Right lobe of liver (tissue), 6 donors: ENCODE results near the gene HDAC9. TPM values are rescaled to one million over a fixed set of nuclear protein-coding genes. Genes with fewer than 3 reads are reported as not detected.

Source experiments
- ATAC-seq, 4 donors: fragments of 200-7000 bp; cut with Tn5 transposase; one replicate each; pipeline ENCODE4 v1.9.1; 2020; ENCODE audit warnings: mild to moderate bottlenecking in 4 of 4, moderate library complexity in 4 of 4
- DNase-seq, 3 donors: peaks; one replicate each; pipeline ENCODE4 v3.0.0-alpha.2; 2020
- H3K27ac ChIP-seq, 3 donors: fragments of 200-600 bp; one replicate each; pipeline ENCODE4 v1.8.0; 2022
- H3K27me3 ChIP-seq, 2 donors: fragments of 200-600 bp; one replicate each; pipeline ENCODE4 v1.8.0; 2022
- H3K36me3 ChIP-seq, 4 donors: fragments of 200-600 bp; sonication (generic) in 1 of 4; one replicate each; pipeline versions ENCODE4 v1.5.1 to v1.8.0; 2017 to 2022; ENCODE audit warnings: control low read depth in 1 of 4
- H3K4me1 ChIP-seq, 4 donors: fragments of 200-600 bp; sonication (generic) in 1 of 4; one replicate each; pipeline versions ENCODE4 v1.5.1 to v1.8.0; 2017 to 2022; ENCODE audit warnings: control low read depth in 1 of 4
- H3K4me3 ChIP-seq, 3 donors: fragments of 200-600 bp; one replicate each; pipeline ENCODE4 v1.8.0; 2022
- H3K9me3 ChIP-seq, 4 donors: fragments of 200-600 bp; sonication (generic) in 1 of 4; one replicate each; pipeline versions ENCODE4 v1.5.1 to v1.8.0; 2017 to 2022; ENCODE audit warnings: control low read depth in 1 of 4
- POLR2A ChIP-seq: fragments of 450-650 bp; IDR thresholded peaks from one replicate; pipeline ENCODE4 v1.6.1; 2017; ENCODE audit warnings: antibody characterized with exemption, mild to moderate bottlenecking
- WGBS: methylation state at CpG from one replicate; pipeline ENCODE4 v1.1.6; 2018; ENCODE audit warnings: low coverage, low lambda C conversion rate; ENCODE audit not compliant: insufficient coverage; ENCODE audit errors: missing lambda C conversion rate; 5-methylcytosine and 5-hydroxymethylcytosine counted together
- intact Hi-C, 2 donors: fragments of 100-400 bp; cut with DNase I; formaldehyde crosslinking; loops; one replicate each; pipeline versions ENCODE4 v1.11.2 to v1.14.1; 2022
- total RNA-seq, 6 experiments: library from RNA; depleted of rRNA in 2 of 6; stranded (reverse); fragments of >200 nt in 2 of 6; fragmentation: NEBNext Ultra II Directional in 3 of 6; extraction: Animal tissue kit (Norgen Biotek cat#: 25700) in 3 of 6; gene quantifications; one replicate each; pipeline versions ENCODE4 v1.1.0 to v1.2.4, GENCODE V29; 2016 to 2023
- TF ChIP-seq, protein P1 (sequence below), 4 donors: fragments of 200-600 bp in 3 of 4; fragments of 450-650 bp in 1 of 4; IDR thresholded peaks; one replicate each; pipeline versions ENCODE4 v1.5.1 to v1.8.0; 2016 to 2022; ENCODE audit warnings: antibody characterized with exemption in 4 of 4, mild to moderate bottlenecking in 2 of 4
- donor health status: DM: no; HTN: yes; CAD: no.
- donor health status: DM: no; HTN: no; CAD: no.
- donor health status: DM: no; HTN: no; CAD: no.
- donor health status: DM: no; HTN: yes; CAD: no.
- donor health status: DM: no; HTN: yes; CAD: no.

The HDAC9 gene
- total RNA-seq, 6 experiments from 2014 or later = 1.0 to 4.1 (median 2.5) TPM

DNA sequence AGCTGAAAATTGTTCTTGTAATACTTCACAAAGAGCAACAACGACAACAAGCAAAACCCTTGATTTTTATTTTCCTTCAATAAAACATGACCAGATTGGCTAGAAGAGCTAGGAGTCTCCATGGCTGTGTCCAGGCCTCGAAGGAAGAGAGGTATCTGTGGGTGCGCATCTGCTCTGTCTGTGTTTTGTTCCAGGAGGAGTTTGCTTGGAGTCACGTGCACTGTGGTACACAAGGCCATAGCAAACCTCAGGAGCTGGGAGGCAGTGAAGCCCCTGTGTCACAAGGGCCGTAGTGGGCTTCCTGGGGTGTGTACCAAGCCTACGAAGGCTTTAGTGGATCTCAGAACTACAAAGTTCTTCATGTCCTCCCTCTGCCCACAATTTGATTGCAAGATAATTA is 350.2 kb downstream of the HDAC9 start:
- intact Hi-C loops = no loop called here

DNA sequence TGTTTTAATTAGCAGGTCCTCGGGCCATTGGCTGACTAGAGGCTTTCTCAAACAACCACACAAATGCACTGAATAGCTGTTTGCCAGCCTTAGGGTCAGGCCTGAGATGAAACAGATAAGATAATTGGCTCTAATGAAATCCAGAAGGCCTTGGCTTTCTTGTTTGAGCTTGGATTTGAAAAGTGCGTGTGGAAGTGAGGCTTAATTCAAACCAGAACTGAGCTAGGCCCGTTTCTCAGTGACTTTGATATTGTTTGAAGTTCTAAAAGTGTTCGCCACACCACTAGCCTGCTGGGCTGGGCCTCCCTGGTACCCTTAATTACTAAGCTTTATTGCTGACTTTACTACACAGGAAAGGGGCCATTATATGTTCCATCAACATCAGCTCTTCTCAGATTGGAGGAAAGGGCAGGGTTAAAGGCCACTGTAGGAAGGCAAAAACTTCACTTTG is 351.2 kb downstream of the HDAC9 start:
- Histone ChIP-seq H3K27me3 (no peaks in the 10 kb centered on the region), H3K36me3 (no peaks in the 10 kb centered on the region), H3K4me1 (no peaks in the 10 kb centered on the region), H3K27ac (no peak overlapping the region), H3K9me3 (no peaks in the 10 kb centered on the region), H3K4me3 (no peak overlapping the region)
- 32% methylated on average over 4 of the region's 4 CpGs for WGBS
- no peak for DNase-seq
- intact Hi-C loops = no loop called here
- TF ChIP-seq, protein P1, sequence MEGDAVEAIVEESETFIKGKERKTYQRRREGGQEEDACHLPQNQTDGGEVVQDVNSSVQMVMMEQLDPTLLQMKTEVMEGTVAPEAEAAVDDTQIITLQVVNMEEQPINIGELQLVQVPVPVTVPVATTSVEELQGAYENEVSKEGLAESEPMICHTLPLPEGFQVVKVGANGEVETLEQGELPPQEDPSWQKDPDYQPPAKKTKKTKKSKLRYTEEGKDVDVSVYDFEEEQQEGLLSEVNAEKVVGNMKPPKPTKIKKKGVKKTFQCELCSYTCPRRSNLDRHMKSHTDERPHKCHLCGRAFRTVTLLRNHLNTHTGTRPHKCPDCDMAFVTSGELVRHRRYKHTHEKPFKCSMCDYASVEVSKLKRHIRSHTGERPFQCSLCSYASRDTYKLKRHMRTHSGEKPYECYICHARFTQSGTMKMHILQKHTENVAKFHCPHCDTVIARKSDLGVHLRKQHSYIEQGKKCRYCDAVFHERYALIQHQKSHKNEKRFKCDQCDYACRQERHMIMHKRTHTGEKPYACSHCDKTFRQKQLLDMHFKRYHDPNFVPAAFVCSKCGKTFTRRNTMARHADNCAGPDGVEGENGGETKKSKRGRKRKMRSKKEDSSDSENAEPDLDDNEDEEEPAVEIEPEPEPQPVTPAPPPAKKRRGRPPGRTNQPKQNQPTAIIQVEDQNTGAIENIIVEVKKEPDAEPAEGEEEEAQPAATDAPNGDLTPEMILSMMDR (IDR thresholded peaks at IDR 0.05) = no peak
- TF ChIP-seq POLR2A = no peak
- ATAC-seq = no peak

More for the DNA sequence above, 350.2 kb downstream of the HDAC9 start:
- no peak overlapping the region for H3K4me3 ChIP-seq
- DNase-seq (no peak), ATAC-seq (no peak)
- H3K36me3 ChIP-seq = no peaks in the 10 kb centered on the region
- H3K27me3 ChIP-seq = no peaks in the 10 kb centered on the region
- no peak overlapping the region for H3K27ac ChIP-seq
- TF ChIP-seq POLR2A = no peak
- TF ChIP-seq, protein P1 (IDR thresholded peaks at IDR 0.05) = no peak
- H3K4me1 ChIP-seq = no peaks in the 10 kb centered on the region
- 63% methylated on average over 5 of the region's 6 CpGs for WGBS
- no peaks in the 10 kb centered on the region for H3K9me3 ChIP-seq

DNA sequence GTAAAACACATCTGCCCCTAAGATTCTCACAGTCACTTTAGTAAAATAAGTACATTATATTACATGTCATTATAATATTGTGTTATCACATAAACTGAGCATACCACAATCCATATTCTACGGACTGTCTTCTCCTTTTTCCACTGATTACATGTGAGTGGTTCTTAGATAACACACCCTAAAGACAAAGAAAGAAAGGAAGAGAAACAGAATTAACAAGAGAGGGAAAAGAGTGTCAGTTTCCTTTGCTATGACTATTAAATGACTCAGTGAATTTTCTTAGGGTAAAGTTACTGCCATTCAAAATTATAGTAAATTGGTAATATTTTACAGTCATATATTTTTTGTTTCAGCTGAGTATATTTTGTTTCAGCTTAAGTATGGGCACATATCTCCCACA is 353.6 kb downstream of the HDAC9 start:
- H3K36me3 ChIP-seq = no peaks in the 10 kb centered on the region
- H3K4me1 ChIP-seq = no peaks in the 10 kb centered on the region
- H3K27me3 ChIP-seq = no peaks in the 10 kb centered on the region
- H3K4me3 ChIP-seq = no peak overlapping the region
- ATAC-seq = no peak
- intact Hi-C loops = no loop called here
- no peaks in the 10 kb centered on the region for H3K9me3 ChIP-seq
- no peak overlapping the region for H3K27ac ChIP-seq
- 52% methylated on average over 1 of the region's 1 CpG for WGBS
- DNase-seq = no peak
- TF ChIP-seq POLR2A = no peak
- TF ChIP-seq, protein P1 (IDR thresholded peaks at IDR 0.05) = no peak

DNA sequence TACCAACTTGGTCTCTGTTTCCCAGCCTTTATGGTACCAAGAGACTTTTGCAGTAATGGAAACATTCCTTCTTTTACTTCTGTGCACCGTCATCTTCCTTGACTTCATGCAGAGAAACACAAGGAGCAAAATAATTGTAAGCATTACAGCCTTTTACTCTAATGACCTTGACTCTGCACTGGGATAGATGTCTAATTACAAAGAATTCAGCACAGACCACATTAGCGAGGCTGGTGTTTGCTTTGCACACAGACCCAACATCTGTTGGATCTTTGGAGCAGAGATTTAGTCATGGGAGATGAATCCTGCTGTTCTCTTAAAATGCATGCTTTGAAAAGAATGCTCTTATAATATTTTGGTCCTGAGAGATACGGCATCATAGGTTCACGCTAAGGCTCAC is 360.2 kb downstream of the HDAC9 start:
- DNase-seq = no peak
- 63% methylated on average over 4 of the region's 4 CpGs for WGBS
- Histone ChIP-seq H3K4me1 (no peaks in the 10 kb centered on the region), H3K4me3 (no peak overlapping the region), H3K36me3 (no peaks in the 10 kb centered on the region), H3K9me3 (no peaks in the 10 kb centered on the region), H3K27me3 (no peaks in the 10 kb centered on the region), H3K27ac (no peak overlapping the region)
- intact Hi-C loops = no loop called here
- no peak for ATAC-seq
- TF ChIP-seq POLR2A = no peak
- TF ChIP-seq, protein P1 (IDR thresholded peaks at IDR 0.05) = no peak

DNA sequence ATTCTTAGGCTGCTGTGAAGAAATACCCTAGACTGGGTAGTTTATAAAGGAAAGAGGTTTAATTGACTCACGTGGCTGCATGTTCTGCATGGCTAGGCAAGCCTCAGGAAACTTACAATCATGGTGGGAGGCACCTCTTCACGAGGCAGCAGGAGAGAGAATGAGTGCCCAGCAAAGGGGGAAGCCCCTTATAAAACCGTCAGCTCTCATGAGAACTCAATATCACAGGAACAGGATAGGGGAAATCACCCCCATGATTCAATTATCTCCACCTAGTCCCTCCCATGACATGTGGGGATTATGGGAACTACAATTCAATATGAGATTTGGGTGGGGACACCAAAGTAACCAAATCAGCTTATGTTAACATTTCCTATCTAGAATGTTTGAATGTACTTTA is 362.7 kb downstream of the HDAC9 start:
- DNase-seq = no peak
- Histone ChIP-seq H3K27me3 (no peaks in the 10 kb centered on the region), H3K36me3 (no peaks in the 10 kb centered on the region), H3K4me3 (no peak overlapping the region), H3K4me1 (no peaks in the 10 kb centered on the region), H3K27ac (no peak overlapping the region), H3K9me3 (no peaks in the 10 kb centered on the region)
- TF ChIP-seq, protein P1 (IDR thresholded peaks at IDR 0.05) = no peak
- TF ChIP-seq POLR2A = no peak
- WGBS = 37% methylated on average over 2 of the region's 3 CpGs
- ATAC-seq = no peak
- intact Hi-C loops = no loop called here
